ENCODE results near the gene AP5S1.

The AP5S1 gene

DNA sequence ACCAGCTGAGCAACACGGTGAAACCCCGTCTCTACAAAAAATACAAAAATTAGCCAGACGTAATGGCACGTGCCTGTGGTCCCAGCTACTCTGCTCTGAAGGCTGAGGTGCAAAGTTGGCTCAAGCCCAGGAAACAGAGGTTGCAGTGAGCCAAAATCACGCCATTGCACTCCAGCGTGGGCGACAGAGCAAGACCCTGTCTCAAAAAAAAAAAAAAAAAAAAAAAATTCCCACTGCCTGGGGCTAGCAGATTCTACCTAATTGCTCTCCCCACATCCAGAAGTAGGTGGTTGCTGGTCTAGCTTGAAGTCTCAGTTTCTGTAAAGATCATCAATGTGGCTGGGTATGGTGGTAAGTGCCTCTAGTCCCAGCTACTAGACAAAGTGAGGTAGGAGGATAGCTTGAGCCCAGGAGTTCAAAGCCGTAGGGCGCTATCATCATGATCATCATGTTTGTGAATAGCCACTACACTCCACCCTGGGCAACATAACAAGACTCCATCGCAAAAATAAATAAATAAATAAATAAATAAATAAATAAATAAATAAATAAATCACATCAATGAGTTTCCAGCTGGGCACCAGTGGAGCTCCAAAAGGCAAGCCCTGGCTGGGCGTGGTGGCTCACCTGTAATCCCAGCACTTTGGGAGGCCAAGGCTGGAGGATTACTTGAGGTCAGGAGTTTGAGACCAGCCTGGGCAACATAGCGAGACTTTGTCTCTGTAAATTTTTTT is 6.3 kb upstream of the AP5S1 start:
- H3K9ac ChIP-seq (ENCODE audit: low read length) = no peak overlapping the region

DNA sequence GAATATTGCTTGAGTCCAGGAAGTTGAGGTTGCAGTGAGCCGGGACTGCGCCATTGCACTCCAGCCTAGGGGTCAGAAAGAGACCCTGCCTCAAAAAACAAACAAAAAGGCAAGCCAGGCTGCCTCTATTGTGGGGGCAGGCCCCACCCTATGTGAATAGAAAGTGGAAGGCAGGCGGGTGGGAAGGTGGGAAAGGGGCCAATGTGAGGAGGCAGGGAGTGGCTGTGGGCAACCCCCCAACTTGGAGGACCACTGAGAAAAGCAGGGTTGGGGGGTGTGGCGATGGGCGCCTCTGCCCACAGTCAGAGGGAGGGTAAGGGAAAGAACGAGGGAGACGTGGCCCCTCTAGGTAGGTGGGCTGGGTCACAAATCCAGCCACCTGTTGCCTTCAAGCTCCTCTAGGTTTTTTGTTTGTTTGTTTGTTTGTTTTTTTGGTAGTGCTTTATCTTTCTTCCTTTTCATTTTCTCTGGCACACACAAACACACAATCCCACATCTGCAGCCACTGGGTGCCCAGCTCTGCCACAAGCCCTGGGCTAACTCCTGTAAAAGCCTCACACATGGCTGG is 5.3 kb upstream of the AP5S1 start:
- Histone ChIP-seq H3K36me3 (replicated peaks; ENCODE audit: low read depth, low read length) (no peaks in the 10 kb centered on the region), H3K4me1 (ENCODE audit: low read length) (peaks cover 10% of the 10 kb centered on the region), H3K9ac (ENCODE audit: low read length) (no peak overlapping the region), H3K4me3 (ENCODE audit: low read length) (no peak overlapping the region), H4K20me1 (ENCODE audit: insufficient read depth, low read length) (no peaks in the 10 kb centered on the region), H2AFZ (ENCODE audit: low read depth, low read length) (no peak overlapping the region), H3K27me3 (ENCODE audit: low read depth, low read length) (peaks cover 9% of the 10 kb centered on the region; the same call in 1 of the 2 replicates), H3K79me2 (ENCODE audit: low read length) (no peaks in the 10 kb centered on the region), H3K4me2 (ENCODE audit: low read length) (no peak overlapping the region), H3K9me3 (ENCODE audit: insufficient read depth, low read length) (no peaks in the 10 kb centered on the region), H3K27ac (ENCODE audit: low read length) (no peak overlapping the region)
- TF ChIP-seq, protein P1, sequence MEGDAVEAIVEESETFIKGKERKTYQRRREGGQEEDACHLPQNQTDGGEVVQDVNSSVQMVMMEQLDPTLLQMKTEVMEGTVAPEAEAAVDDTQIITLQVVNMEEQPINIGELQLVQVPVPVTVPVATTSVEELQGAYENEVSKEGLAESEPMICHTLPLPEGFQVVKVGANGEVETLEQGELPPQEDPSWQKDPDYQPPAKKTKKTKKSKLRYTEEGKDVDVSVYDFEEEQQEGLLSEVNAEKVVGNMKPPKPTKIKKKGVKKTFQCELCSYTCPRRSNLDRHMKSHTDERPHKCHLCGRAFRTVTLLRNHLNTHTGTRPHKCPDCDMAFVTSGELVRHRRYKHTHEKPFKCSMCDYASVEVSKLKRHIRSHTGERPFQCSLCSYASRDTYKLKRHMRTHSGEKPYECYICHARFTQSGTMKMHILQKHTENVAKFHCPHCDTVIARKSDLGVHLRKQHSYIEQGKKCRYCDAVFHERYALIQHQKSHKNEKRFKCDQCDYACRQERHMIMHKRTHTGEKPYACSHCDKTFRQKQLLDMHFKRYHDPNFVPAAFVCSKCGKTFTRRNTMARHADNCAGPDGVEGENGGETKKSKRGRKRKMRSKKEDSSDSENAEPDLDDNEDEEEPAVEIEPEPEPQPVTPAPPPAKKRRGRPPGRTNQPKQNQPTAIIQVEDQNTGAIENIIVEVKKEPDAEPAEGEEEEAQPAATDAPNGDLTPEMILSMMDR (IDR thresholded peaks at IDR 0.05; ENCODE audit: low read depth, low read length) = no peak

More for the DNA sequence above, 6.3 kb upstream of the AP5S1 start:
- H3K27ac ChIP-seq (ENCODE audit: low read length) = no peak overlapping the region
- H3K36me3 ChIP-seq (replicated peaks; ENCODE audit: low read depth, low read length) = no peaks in the 10 kb centered on the region
- H4K20me1 ChIP-seq (ENCODE audit: insufficient read depth, low read length) = no peaks in the 10 kb centered on the region
- H3K9me3 ChIP-seq (ENCODE audit: insufficient read depth, low read length) = no peaks in the 10 kb centered on the region
- H3K4me3 ChIP-seq (ENCODE audit: low read length) = no peak overlapping the region
- H2AFZ ChIP-seq (ENCODE audit: low read depth, low read length) = no peak overlapping the region
- H3K79me2 ChIP-seq (ENCODE audit: low read length) = no peaks in the 10 kb centered on the region
- H3K4me1 ChIP-seq (ENCODE audit: low read length) = peaks cover 5% of the 10 kb centered on the region; the same call in 1 of the 2 replicates
- no peak overlapping the region for H3K4me2 ChIP-seq (ENCODE audit: low read length)
- TF ChIP-seq, protein P1 (IDR thresholded peaks at IDR 0.05; ENCODE audit: low read depth, low read length) = no peak
- no peak for TF ChIP-seq EZH2phosphoT487 (IDR thresholded peaks at IDR 0.05; ENCODE audit: low read depth)
- H3K27me3 ChIP-seq (ENCODE audit: low read depth, low read length) = peaks cover 9% of the 10 kb centered on the region; the same call in 1 of the 2 replicates

DNA sequence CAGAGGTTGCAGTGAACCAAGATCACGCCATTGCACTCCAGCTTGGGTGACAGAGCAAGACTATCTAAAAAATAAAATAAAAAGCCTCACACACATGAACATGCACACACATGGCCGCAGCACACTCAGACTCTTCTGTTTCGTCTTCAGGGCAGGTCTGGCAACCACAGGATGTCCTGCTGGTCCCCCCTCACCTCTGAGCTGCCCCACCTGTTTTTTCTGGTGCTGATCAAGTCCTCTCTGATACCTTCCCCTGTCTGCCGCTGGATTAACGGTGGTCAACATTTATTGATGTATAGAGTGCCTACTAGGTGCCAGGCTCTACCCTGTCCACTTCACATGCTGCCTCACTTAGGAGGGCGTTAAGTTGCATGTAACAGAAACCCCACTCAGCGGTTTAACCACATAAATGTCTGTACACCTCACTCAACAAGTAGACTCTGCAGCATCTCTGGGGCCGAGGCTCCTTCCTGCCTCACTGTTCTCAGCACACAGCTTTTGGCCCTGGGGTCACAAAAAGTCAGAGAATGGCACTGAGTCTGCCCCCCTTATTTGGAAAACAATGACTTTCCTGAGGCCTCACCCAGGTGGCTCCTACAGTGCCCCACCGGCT is 4.5 kb upstream of the AP5S1 start:
- TF ChIP-seq, protein P1 (IDR thresholded peaks at IDR 0.05; ENCODE audit: low read depth, low read length) = no peak
- no peak for TF ChIP-seq EZH2phosphoT487 (IDR thresholded peaks at IDR 0.05; ENCODE audit: low read depth)
- Histone ChIP-seq H3K79me2 (ENCODE audit: low read length) (no peaks in the 10 kb centered on the region), H2AFZ (ENCODE audit: low read depth, low read length) (no peak overlapping the region), H3K36me3 (replicated peaks; ENCODE audit: low read depth, low read length) (no peaks in the 10 kb centered on the region), H4K20me1 (ENCODE audit: insufficient read depth, low read length) (no peaks in the 10 kb centered on the region), H3K27me3 (ENCODE audit: low read depth, low read length) (peaks cover 9% of the 10 kb centered on the region; the same call in 1 of the 2 replicates), H3K4me2 (ENCODE audit: low read length) (no peak overlapping the region), H3K4me1 (ENCODE audit: low read length) (peaks cover 10% of the 10 kb centered on the region), H3K27ac (ENCODE audit: low read length) (no peak overlapping the region), H3K9ac (ENCODE audit: low read length) (no peak overlapping the region), H3K4me3 (ENCODE audit: low read length) (no peak overlapping the region), H3K9me3 (ENCODE audit: insufficient read depth, low read length) (no peaks in the 10 kb centered on the region)
